Measurements from ENCODE around the gene POLR1A. TPM values are rescaled to one million over a fixed set of nuclear protein-coding genes. Genes with fewer than 3 reads are reported as not detected.

POLR1A gene
- total and polyA plus RNA-seq, 2 of the 13 experiments (the other 11 are each of a cell fraction or from before 2014, with no cell fraction given), result 7.2 to 39.9 TPM

GRCh38 chr2:85975581-85975980 is 130.1 kb downstream of the POLR1A start:
- Histone ChIP-seq H3K9ac (ENCODE audit: insufficient read depth, low read depth, low read length) (no peak overlapping the region), H2AFZ (ENCODE audit: low read length) (no peak overlapping the region), H3K4me1 (ENCODE audit: insufficient read depth, low read length) (no peaks in the 10 kb centered on the region), H3K36me3 (replicated peaks in 1 of 2; ENCODE audit: control insufficient read depth in 1 of 2, insufficient read depth in 2 of 2, low read length in 2 of 2) (no peaks in the 10 kb centered on the region), H3K27me3 (ENCODE audit: control insufficient read depth in 1 of 2, insufficient read depth in 2 of 2, low read length in 2 of 2) (peaks cover 0 to 15% of the 10 kb centered on the region in 2 experiments; a peak in 3 of 5 replicates), H3K4me2 (ENCODE audit: low read depth, low read length) (no peak overlapping the region), H4K20me1 (ENCODE audit: insufficient read depth, low read length) (no peaks in the 10 kb centered on the region), H3K4me3 (replicated peaks in 1 of 3; ENCODE audit: insufficient read depth in 1 of 3, low read depth in 2 of 3, low read length in 3 of 3) (no peak overlapping the region), H3K27ac (ENCODE audit: extremely low read length, insufficient read depth, low read length) (no peak overlapping the region), H3K9me3 (ENCODE audit: low read length) (no peaks in the 10 kb centered on the region), H3K79me2 (ENCODE audit: insufficient read depth, low read length) (no peaks in the 10 kb centered on the region)
- in situ Hi-C loops (cut with HindIII; ENCODE audit: extremely low pct_ligation_motif_present, low pct_unique_long_range_greater_than_20kb) (no loop called here), intact Hi-C loops (cut with micrococcal nuclease; ENCODE audit: unreplicated experiment) (no loop called here)
- BruUV-seq (replicated peaks), result no TSS peak
- POLR2A ChIA-PET, result no interaction called here
- TF ChIP-seq CEBPB (IDR thresholded peaks at IDR 0.05; ENCODE audit: borderline replicate concordance, low read depth, low read length) (no peak), ATF7-NPFF (CRISPR knock-in tag; IDR thresholded peaks at IDR 0.05; ENCODE audit: low read depth) (no peak)
- WGBS (ENCODE audit: low lambda C conversion rate), result 41% methylated on average over 4 of the region's 4 CpGs
- DNase-seq (ENCODE audit: low spot score) (no peak), FAIRE-seq (no peak), ATAC-seq (no peak)
- CTCF ChIA-PET (ENCODE audit: low intra/inter-chr PET ratio, low total read pairs), result no interaction called here

GRCh38 chr2:85974390-85974789 is 131.3 kb downstream of the POLR1A start:
- in situ Hi-C loops (cut with HindIII; ENCODE audit: extremely low pct_ligation_motif_present, low pct_unique_long_range_greater_than_20kb), result no loop called here
- peaks cover 0 to 14% of the 10 kb centered on the region in 2 experiments; a peak in 3 of 5 replicates for H3K27me3 ChIP-seq (ENCODE audit: control insufficient read depth in 1 of 2, insufficient read depth in 2 of 2, low read length in 2 of 2)
- H2AFZ ChIP-seq (ENCODE audit: low read length), result no peak overlapping the region
- no peak for DNase-seq (ENCODE audit: low spot score)
- FAIRE-seq, result no peak
- intact Hi-C loops (cut with micrococcal nuclease; ENCODE audit: unreplicated experiment), result no loop called here
- no peak overlapping the region for H3K4me2 ChIP-seq (ENCODE audit: low read depth, low read length)
- TF ChIP-seq CSRNP1 (CRISPR knock-in tag; IDR thresholded peaks at IDR 0.05), result no peak
- no peak for TF ChIP-seq FOXK1 (CRISPR knock-in tag; IDR thresholded peaks at IDR 0.05; ENCODE audit: borderline replicate concordance, low read depth)
- TF ChIP-seq MYNN (CRISPR knock-in tag; IDR thresholded peaks at IDR 0.05; ENCODE audit: low read depth), result no peak
- no peak for TF ChIP-seq KLF9 (CRISPR knock-in tag; IDR thresholded peaks at IDR 0.05; ENCODE audit: low read depth)
- TF ChIP-seq ZNF660 (CRISPR knock-in tag; IDR thresholded peaks at IDR 0.05; ENCODE audit: borderline replicate concordance, low read depth), result no peak
- no peak for TF ChIP-seq TARDBP (CRISPR knock-in tag; IDR thresholded peaks at IDR 0.05)
- TF ChIP-seq ZNF276 (CRISPR knock-in tag; IDR thresholded peaks at IDR 0.05; ENCODE audit: low read depth), result no peak
- TF ChIP-seq KDM5B (CRISPR knock-in tag; IDR thresholded peaks at IDR 0.05; ENCODE audit: borderline replicate concordance), result no peak
- TF ChIP-seq ZNF746 (CRISPR knock-in tag; IDR thresholded peaks at IDR 0.05), result no peak
- TF ChIP-seq ZMYM2 (CRISPR knock-in tag; IDR thresholded peaks at IDR 0.05), result no peak
- no peaks in the 10 kb centered on the region for H3K79me2 ChIP-seq (ENCODE audit: insufficient read depth, low read length)
- no peak overlapping the region for H3K27ac ChIP-seq (ENCODE audit: extremely low read length, insufficient read depth, low read length)
- no peak overlapping the region for H3K9ac ChIP-seq (ENCODE audit: insufficient read depth, low read depth, low read length)
- no peak for ATAC-seq
- H3K9me3 ChIP-seq (ENCODE audit: low read length), result no peaks in the 10 kb centered on the region
- 21% methylated on average over 1 of the region's 1 CpG for WGBS (ENCODE audit: low lambda C conversion rate)
- H4K20me1 ChIP-seq (ENCODE audit: insufficient read depth, low read length), result no peaks in the 10 kb centered on the region
- no TSS peak for BruUV-seq (replicated peaks)
- H3K4me1 ChIP-seq (ENCODE audit: insufficient read depth, low read length), result no peaks in the 10 kb centered on the region
- ChIA-PET CTCF (ENCODE audit: low intra/inter-chr PET ratio, low total read pairs) (no interaction called here), POLR2A (no interaction called here)
- no peak overlapping the region for H3K4me3 ChIP-seq (replicated peaks in 1 of 3; ENCODE audit: insufficient read depth in 1 of 3, low read depth in 2 of 3, low read length in 3 of 3)
- H3K36me3 ChIP-seq (replicated peaks in 1 of 2; ENCODE audit: control insufficient read depth in 1 of 2, insufficient read depth in 2 of 2, low read length in 2 of 2), result no peaks in the 10 kb centered on the region
